ENCODE measurements around the gene ELN.

The ELN gene

GRCh38 chr7:74071121-74071520 is 43.1 kb downstream of the ELN start:
- TF ChIP-seq CTBP1 (IDR thresholded peaks at IDR 0.05; ENCODE audit: borderline replicate concordance), result no peak
- TF ChIP-seq L3MBTL2 (conservative IDR thresholded peaks at IDR 0.05), result no peak
- no peak for TF ChIP-seq FOXK2 (IDR thresholded peaks at IDR 0.05)
- TF ChIP-seq SUZ12 (IDR thresholded peaks at IDR 0.05), result no peak
- no peak for TF ChIP-seq PKNOX1 (IDR thresholded peaks at IDR 0.05)
- no peak for TF ChIP-seq BHLHE40 (IDR thresholded peaks at IDR 0.05; ENCODE audit: borderline replicate concordance)
- no peak for TF ChIP-seq FOXA1 (IDR thresholded peaks at IDR 0.05)
- no peak for TF ChIP-seq HDGF (IDR thresholded peaks at IDR 0.05; ENCODE audit: borderline replicate concordance)
- no peak for TF ChIP-seq ZNF384 (IDR thresholded peaks at IDR 0.05)
- no peak for TF ChIP-seq TARDBP (IDR thresholded peaks at IDR 0.05)
- no peak for TF ChIP-seq FOXM1 (IDR thresholded peaks at IDR 0.05; ENCODE audit: borderline replicate concordance)
- CTCF ChIA-PET, result no interaction called here
- no peak for DNase-seq (ENCODE audit: extremely low spot score)
- POLR2A ChIA-PET, result interaction anchor here (1.3 kb wide), 1 partner anchor 103 kb away, joined by 5 read pairs; the partner anchor contains the start of gene EIF4H

- no peak for DNase-seq (ENCODE audit: extremely low spot score)
- ChIA-PET CTCF (interaction anchor here (0.6 kb wide), 1 partner anchor 99 kb away, joined by 3 read pairs; no protein-coding TSS in a partner anchor), POLR2A (no interaction called here)
- no peak for TF ChIP-seq ZNF384 (IDR thresholded peaks at IDR 0.05)
- no peak for TF ChIP-seq TARDBP (IDR thresholded peaks at IDR 0.05)
- no peak for TF ChIP-seq SUZ12 (IDR thresholded peaks at IDR 0.05)
- no peak for TF ChIP-seq ARNT (IDR thresholded peaks at IDR 0.05)
- TF ChIP-seq BHLHE40 (IDR thresholded peaks at IDR 0.05; ENCODE audit: borderline replicate concordance), result no peak
- TF ChIP-seq L3MBTL2 (conservative IDR thresholded peaks at IDR 0.05), result no peak
- TF ChIP-seq HDGF (IDR thresholded peaks at IDR 0.05; ENCODE audit: borderline replicate concordance), result no peak
- no peak for TF ChIP-seq PKNOX1 (IDR thresholded peaks at IDR 0.05)
- no peak for TF ChIP-seq FOXM1 (IDR thresholded peaks at IDR 0.05; ENCODE audit: borderline replicate concordance)
- no peak for TF ChIP-seq FOXK2 (IDR thresholded peaks at IDR 0.05)
- no peak for TF ChIP-seq LEF1 (IDR thresholded peaks at IDR 0.05; ENCODE audit: borderline replicate concordance)
Observed at GRCh38 chr7:74074770-74075169, 46.8 kb downstream of the ELN start.

GRCh38 chr7:74078461-74078860 is 50.5 kb downstream of the ELN start:
- ChIA-PET CTCF (no interaction called here), POLR2A (interaction anchor here (1.6 kb wide), 1 partner anchor 96 kb away, joined by 12 read pairs; the partner anchor contains the start of gene EIF4H)
- no peak for DNase-seq (ENCODE audit: extremely low spot score)
- TF ChIP-seq CTBP1 (IDR thresholded peaks at IDR 0.05; ENCODE audit: borderline replicate concordance), result no peak
- no peak for TF ChIP-seq BHLHE40 (IDR thresholded peaks at IDR 0.05; ENCODE audit: borderline replicate concordance)
- TF ChIP-seq ARNT (IDR thresholded peaks at IDR 0.05), result no peak
- TF ChIP-seq FOXK2 (IDR thresholded peaks at IDR 0.05), result no peak
- TF ChIP-seq PKNOX1 (IDR thresholded peaks at IDR 0.05), result no peak
- TF ChIP-seq FOXA1 (IDR thresholded peaks at IDR 0.05), result no peak
- TF ChIP-seq L3MBTL2 (conservative IDR thresholded peaks at IDR 0.05), result no peak
- no peak for TF ChIP-seq SP1 (IDR thresholded peaks at IDR 0.05)
- TF ChIP-seq SUZ12 (IDR thresholded peaks at IDR 0.05), result no peak
- no peak for TF ChIP-seq NFRKB (IDR thresholded peaks at IDR 0.05)
- TF ChIP-seq FOXM1 (IDR thresholded peaks at IDR 0.05; ENCODE audit: borderline replicate concordance), result no peak
- TF ChIP-seq LEF1 (IDR thresholded peaks at IDR 0.05; ENCODE audit: borderline replicate concordance), result no peak
- TF ChIP-seq TARDBP (IDR thresholded peaks at IDR 0.05), result no peak

GRCh38 chr7:74082770-74083116 is 54.8 kb downstream of the ELN start:
- DNase-seq (ENCODE audit: extremely low spot score), result no peak
- POLR2A ChIA-PET, result interaction anchor here (1.3 to 3.7 kb wide), 3 partner anchors 11 to 91 kb away, joined by 5 to 12 read pairs (median 5); partner anchors contain the start of gene EIF4H
- TF ChIP-seq NFRKB (IDR thresholded peaks at IDR 0.05), result no peak
- no peak for TF ChIP-seq ARNT (IDR thresholded peaks at IDR 0.05)
- no peak for TF ChIP-seq ELF4 (IDR thresholded peaks at IDR 0.05)
- no peak for TF ChIP-seq FOXK2 (IDR thresholded peaks at IDR 0.05)
- CTCF ChIA-PET, result interaction anchor here (1.0 kb wide), 1 partner anchor 13 kb away, joined by 3 read pairs; no protein-coding TSS in a partner anchor

GRCh38 chr7:74083117-74083876 is 55.3 kb downstream of the ELN start, which contains the start of gene LIMK1:
Gene LIMK1 (plus strand): TSS chr7:74083804. CDS start chr7:74083991, 187 bp downstream.
- TF ChIP-seq FOXM1 (IDR thresholded peaks at IDR 0.05; ENCODE audit: borderline replicate concordance) (no peak), HDGF (IDR thresholded peaks at IDR 0.05; ENCODE audit: borderline replicate concordance) (0 out of 2 replicates have a peak, but pooled peaks have one; percentile 28), TARDBP (IDR thresholded peaks at IDR 0.05) (no peak), PKNOX1 (IDR thresholded peaks at IDR 0.05) (peak; percentile 36; the same call in 1 of the 2 replicates), NFRKB (IDR thresholded peaks at IDR 0.05) (no peak), L3MBTL2 (conservative IDR thresholded peaks at IDR 0.05) (peak; percentile 32; the same call in 1 of the 2 replicates)
- ChIA-PET CTCF (interaction anchor here (1.0 kb wide), 1 partner anchor 14 kb away, joined by 3 read pairs; no protein-coding TSS in a partner anchor), POLR2A (interaction anchor here (0.5 to 3.7 kb wide), 6 partner anchors 11 to 90 kb away, joined by 3 to 12 read pairs (median 4); partner anchors contain the start of gene EIF4H)
- DNase-seq (ENCODE audit: extremely low spot score), result peak; percentile 95
